HL-60/S4 treated with phorbol 12-myristate 13-acetate at 8.2 ng/mL for 4 days and 3 days (cell line): ENCODE data around the gene NAA35.

Experiments
- in situ Hi-C: fragments of 300-500 bp; cut with MboI; formaldehyde crosslinking; loops from 2 replicates; pipeline ENCODE4 v1.15.0; 2022; ENCODE audit warnings: low sequenced_read_pairs

The NAA35 gene

GRCh38 chr9:86057491-86057890, 116.5 kb downstream of the NAA35 start:
- in situ Hi-C loops, result no loop called here

GRCh38 chr9:86061972-86062739, 121.2 kb downstream of the NAA35 start:
- in situ Hi-C loops, result no loop called here

- in situ Hi-C loops, result no loop called here
These were observed 122.1 kb downstream of the NAA35 start for GRCh38 chr9:86062845-86063693.

- in situ Hi-C loops, result no loop called here
These were observed 123.3 kb downstream of the NAA35 start for GRCh38 chr9:86064220-86064619.

- in situ Hi-C loops, result no loop called here
These were observed 128.4 kb downstream of the NAA35 start for GRCh38 chr9:86069206-86069869.
